ENCODE measurements around the gene TRDN. TPM values are rescaled to one million over a fixed set of nuclear protein-coding genes. Genes with fewer than 3 reads are reported as not detected.

The TRDN gene
- polyA plus RNA-seq, 1 donor from 2014 or later = not detected

DNA sequence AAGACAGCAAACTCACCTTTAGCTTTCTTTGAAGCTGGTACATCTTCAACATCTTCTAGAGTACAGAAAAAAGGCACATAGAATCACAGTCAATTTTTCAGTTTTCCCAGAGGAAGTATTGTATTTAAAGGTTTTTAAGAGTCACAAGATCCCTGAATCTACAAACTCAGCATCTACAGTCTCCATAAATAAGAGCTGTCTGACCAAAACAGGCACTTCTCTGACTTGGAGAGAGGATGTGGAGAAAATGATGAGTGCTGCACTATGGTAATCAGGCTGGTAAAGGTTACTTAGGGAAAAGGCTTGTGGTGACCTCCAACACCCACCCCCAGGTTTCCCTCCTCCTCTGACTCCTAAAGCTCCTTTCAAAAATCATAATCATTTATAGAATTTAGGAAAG, 412.7 kb downstream of the TRDN start:
- no peak overlapping the region for H3K4me2 ChIP-seq (ENCODE audit: low read length)

DNA sequence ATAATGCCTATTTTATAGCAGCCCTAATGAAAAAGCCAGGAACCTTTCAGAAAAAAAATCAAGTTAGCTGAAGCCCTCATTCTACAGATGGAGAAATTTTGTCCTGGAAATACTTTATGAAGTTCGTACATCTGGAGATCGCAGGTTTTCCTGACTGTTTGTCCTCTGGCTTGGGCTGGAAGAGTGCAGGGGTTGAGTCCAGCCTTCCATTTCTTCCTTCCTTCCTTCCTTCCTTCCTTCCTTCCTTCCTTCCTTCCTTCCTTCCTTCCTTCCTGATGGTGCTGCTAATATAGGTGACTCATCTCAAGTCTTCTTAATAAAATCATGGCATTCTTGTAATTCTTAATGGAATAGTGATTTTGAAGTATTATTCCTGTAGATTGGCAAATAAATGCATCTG, 413.3 kb downstream of the TRDN start:
- no peak for TF ChIP-seq EP300 (conservative IDR thresholded peaks at IDR 0.05; ENCODE audit: poor library complexity, severe bottlenecking)
- Histone ChIP-seq H3K4me3 (ENCODE audit: low read length) (no peak overlapping the region), H3K27ac (ENCODE audit: low read length) (no peak overlapping the region), H3F3A (ENCODE audit: insufficient read depth, low read length, poor library complexity, severe bottlenecking) (no peaks in the 10 kb centered on the region), H2AFZ (ENCODE audit: low read depth, low read length) (no peak overlapping the region), H3K79me2 (replicated peaks; ENCODE audit: insufficient read depth, low read length) (no peaks in the 10 kb centered on the region), H3K9me3 (ENCODE audit: low read length) (no peaks in the 10 kb centered on the region), H3K27me3 (ENCODE audit: insufficient read depth, low read depth, low read length) (no peaks in the 10 kb centered on the region), H3K9ac (ENCODE audit: low read length) (no peak overlapping the region), H3K4me2 (ENCODE audit: low read length) (no peak overlapping the region), H3K36me3 (ENCODE audit: insufficient read depth, low read length) (no peaks in the 10 kb centered on the region), H4K20me1 (ENCODE audit: insufficient read depth) (no peaks in the 10 kb centered on the region), H3K9me2 (ENCODE audit: insufficient read depth, low read length) (no peaks in the 10 kb centered on the region)

More for the DNA sequence above, 412.7 kb downstream of the TRDN start:
- Histone ChIP-seq H3K79me2 (replicated peaks; ENCODE audit: insufficient read depth, low read length) (no peaks in the 10 kb centered on the region), H2AFZ (ENCODE audit: low read depth, low read length) (no peak overlapping the region), H3K9me3 (ENCODE audit: low read length) (no peaks in the 10 kb centered on the region), H3K36me3 (ENCODE audit: insufficient read depth, low read length) (no peaks in the 10 kb centered on the region), H3K27ac (ENCODE audit: low read length) (no peak overlapping the region), H4K20me1 (ENCODE audit: insufficient read depth) (no peaks in the 10 kb centered on the region), H3F3A (ENCODE audit: insufficient read depth, low read length, poor library complexity, severe bottlenecking) (no peaks in the 10 kb centered on the region), H3K27me3 (ENCODE audit: insufficient read depth, low read depth, low read length) (no peaks in the 10 kb centered on the region), H3K9me2 (ENCODE audit: insufficient read depth, low read length) (no peaks in the 10 kb centered on the region), H3K4me3 (ENCODE audit: low read length) (no peak overlapping the region), H3K9ac (ENCODE audit: low read length) (no peak overlapping the region)
- TF ChIP-seq POLR2AphosphoS5 (IDR thresholded peaks at IDR 0.05) = no peak
- TF ChIP-seq, protein P1, sequence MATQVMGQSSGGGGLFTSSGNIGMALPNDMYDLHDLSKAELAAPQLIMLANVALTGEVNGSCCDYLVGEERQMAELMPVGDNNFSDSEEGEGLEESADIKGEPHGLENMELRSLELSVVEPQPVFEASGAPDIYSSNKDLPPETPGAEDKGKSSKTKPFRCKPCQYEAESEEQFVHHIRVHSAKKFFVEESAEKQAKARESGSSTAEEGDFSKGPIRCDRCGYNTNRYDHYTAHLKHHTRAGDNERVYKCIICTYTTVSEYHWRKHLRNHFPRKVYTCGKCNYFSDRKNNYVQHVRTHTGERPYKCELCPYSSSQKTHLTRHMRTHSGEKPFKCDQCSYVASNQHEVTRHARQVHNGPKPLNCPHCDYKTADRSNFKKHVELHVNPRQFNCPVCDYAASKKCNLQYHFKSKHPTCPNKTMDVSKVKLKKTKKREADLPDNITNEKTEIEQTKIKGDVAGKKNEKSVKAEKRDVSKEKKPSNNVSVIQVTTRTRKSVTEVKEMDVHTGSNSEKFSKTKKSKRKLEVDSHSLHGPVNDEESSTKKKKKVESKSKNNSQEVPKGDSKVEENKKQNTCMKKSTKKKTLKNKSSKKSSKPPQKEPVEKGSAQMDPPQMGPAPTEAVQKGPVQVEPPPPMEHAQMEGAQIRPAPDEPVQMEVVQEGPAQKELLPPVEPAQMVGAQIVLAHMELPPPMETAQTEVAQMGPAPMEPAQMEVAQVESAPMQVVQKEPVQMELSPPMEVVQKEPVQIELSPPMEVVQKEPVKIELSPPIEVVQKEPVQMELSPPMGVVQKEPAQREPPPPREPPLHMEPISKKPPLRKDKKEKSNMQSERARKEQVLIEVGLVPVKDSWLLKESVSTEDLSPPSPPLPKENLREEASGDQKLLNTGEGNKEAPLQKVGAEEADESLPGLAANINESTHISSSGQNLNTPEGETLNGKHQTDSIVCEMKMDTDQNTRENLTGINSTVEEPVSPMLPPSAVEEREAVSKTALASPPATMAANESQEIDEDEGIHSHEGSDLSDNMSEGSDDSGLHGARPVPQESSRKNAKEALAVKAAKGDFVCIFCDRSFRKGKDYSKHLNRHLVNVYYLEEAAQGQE (IDR thresholded peaks at IDR 0.05; ENCODE audit: borderline replicate concordance) = no peak
- TF ChIP-seq EP300 (conservative IDR thresholded peaks at IDR 0.05; ENCODE audit: poor library complexity, severe bottlenecking) = no peak
- TF ChIP-seq RAD21 (conservative IDR thresholded peaks at IDR 0.05) = no peak
- TF ChIP-seq MXI1 (conservative IDR thresholded peaks at IDR 0.05; ENCODE audit: poor library complexity, severe bottlenecking) = no peak
- no peak for TF ChIP-seq TAF1 (IDR thresholded peaks at IDR 0.05; ENCODE audit: low read depth)
- TF ChIP-seq SMC3 (conservative IDR thresholded peaks at IDR 0.05; ENCODE audit: poor library complexity) = no peak
- TF ChIP-seq EZH2 (IDR thresholded peaks at IDR 0.05; ENCODE audit: borderline replicate concordance, insufficient read depth, low read length, poor library complexity, severe bottlenecking) = no peak

DNA sequence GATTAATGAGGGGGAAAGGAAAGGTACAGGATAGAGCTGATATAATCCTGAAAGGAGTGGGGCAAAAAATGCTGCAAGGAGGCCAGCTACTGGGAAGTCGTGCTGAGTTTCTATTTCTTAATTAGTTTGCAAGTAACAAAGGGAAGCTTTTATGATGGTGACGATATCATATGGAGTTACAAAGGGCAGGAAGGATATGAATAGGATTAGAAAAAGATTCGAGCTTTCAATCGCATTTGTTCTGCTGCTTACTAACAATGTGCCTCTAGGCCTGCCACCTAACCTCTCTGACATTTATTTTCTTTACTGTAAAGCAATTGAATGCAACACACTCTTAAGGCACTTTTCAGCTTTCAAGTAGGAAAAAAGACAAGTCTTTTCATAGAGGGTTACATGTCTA, 421.5 kb downstream of the TRDN start:
- H3K4me3 ChIP-seq (ENCODE audit: low read length) = no peak overlapping the region
- no peak overlapping the region for H3K4me2 ChIP-seq (ENCODE audit: low read length)
- H3K27me3 ChIP-seq (ENCODE audit: insufficient read depth, low read depth, low read length) = no peaks in the 10 kb centered on the region
- H3K9me3 ChIP-seq (ENCODE audit: low read length) = no peaks in the 10 kb centered on the region
- no peak overlapping the region for H3K27ac ChIP-seq (ENCODE audit: low read length)
- no peaks in the 10 kb centered on the region for H3F3A ChIP-seq (ENCODE audit: insufficient read depth, low read length, poor library complexity, severe bottlenecking)
- TF ChIP-seq EP300 (conservative IDR thresholded peaks at IDR 0.05; ENCODE audit: poor library complexity, severe bottlenecking) = peak; percentile 26
- no peak for TF ChIP-seq EZH2 (IDR thresholded peaks at IDR 0.05; ENCODE audit: borderline replicate concordance, insufficient read depth, low read length, poor library complexity, severe bottlenecking)
- no peak overlapping the region for H3K9ac ChIP-seq (ENCODE audit: low read length)
- H3K36me3 ChIP-seq (ENCODE audit: insufficient read depth, low read length) = no peaks in the 10 kb centered on the region
- no peaks in the 10 kb centered on the region for H3K9me2 ChIP-seq (ENCODE audit: insufficient read depth, low read length)
- no peak overlapping the region for H2AFZ ChIP-seq (ENCODE audit: low read depth, low read length)
- H3K79me2 ChIP-seq (replicated peaks; ENCODE audit: insufficient read depth, low read length) = no peaks in the 10 kb centered on the region
- H4K20me1 ChIP-seq (ENCODE audit: insufficient read depth) = no peaks in the 10 kb centered on the region
